GM19238 (cell line): ENCODE measurements around the gene YPEL3.

ENCODE experiments used
- DNase-seq: peaks from one replicate; pipeline ENCODE4 v3.0.0; 2011; ENCODE audit warnings: low spot score; ENCODE audit not compliant: insufficient read length

The YPEL3 gene

DNA sequence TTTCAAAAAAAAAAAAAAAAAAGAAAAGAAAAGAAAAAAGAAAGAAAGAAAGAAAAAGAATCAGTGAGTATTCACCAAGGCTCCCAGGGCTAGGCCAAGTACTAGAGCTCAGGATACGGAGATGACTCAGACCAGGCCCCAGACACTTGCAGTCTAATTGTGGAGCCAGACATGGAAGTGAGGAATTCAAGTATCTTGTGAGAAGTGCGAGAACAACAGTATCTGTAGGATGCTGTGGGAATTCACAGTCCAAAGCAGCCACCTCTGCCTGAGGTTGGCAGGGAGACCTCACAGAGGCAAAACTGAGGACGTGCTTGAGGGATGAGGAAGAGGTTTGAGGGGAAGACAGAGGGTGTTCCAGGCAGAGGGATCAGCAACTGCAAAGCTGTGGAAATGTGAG lies 44.5 kb downstream of the YPEL3 start:
- no peak for DNase-seq

DNA sequence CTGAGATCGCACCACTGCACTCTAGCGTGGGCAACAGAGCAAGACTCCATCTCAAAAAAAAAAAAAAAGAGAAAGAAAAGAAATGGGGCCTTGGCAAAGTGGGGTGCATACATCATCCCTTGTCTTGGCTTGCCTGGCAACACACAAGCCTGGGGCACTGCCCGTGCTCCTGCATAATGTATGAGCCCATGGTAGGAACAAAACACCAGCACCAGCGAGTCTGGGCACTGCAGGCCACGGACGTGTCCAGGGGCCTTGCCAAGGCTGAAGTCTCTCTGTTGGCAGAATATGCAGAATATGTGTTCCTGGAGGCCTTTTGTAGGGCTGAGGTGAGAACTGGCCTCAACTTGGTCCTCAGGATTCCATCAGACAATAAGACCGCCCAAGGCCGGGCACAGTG lies 46.1 kb downstream of the YPEL3 start:
- no peak for DNase-seq

DNA sequence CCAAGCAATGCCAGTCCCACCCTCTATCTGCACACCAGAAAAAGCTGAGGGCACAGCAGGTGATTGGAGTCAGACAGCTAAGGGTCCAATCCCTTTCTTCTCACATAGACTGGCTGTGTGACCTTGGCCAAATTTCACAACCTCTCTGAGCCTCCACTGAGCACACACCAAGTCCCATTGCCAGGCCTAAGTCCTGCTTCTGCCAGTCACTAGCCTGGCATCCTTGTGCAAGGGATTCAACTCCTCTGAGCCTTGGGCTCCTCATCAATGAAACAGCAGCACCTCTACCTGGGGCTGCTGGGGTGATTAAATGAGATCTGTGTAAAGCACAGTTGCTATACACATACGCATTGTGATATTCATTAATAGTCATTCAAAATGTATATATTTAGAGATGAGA lies 49.4 kb downstream of the YPEL3 start:
- DNase-seq, result no peak

DNA sequence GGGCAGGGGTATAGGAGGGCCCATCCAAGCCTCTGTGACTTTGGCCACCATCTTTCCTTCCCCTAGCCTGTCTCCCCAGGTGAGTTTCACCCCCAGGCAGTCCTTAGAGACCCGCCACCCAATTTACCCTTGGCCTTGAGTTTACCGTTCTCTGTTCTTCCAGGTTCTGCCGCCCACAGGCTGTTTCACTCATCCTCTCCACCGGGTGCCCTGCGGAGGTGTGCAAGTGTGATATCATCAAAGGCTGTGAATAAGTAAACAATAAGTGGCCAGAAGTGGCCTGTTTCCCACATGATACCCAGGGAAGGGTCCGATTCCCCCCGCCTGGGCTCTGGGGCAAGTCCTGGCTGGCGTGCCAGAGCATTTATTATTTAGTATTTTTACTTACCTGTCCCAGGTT lies 49.8 kb downstream of the YPEL3 start:
- no peak for DNase-seq
